ENCODE results near the gene CHRNG.

CHRNG gene

GRCh38 chr2:232586943-232587505 is 47.5 kb downstream of the CHRNG start:
- no peak for DNase-seq

GRCh38 chr2:232587512-232587911 is 48.0 kb downstream of the CHRNG start:
- no peak for DNase-seq

DNA sequence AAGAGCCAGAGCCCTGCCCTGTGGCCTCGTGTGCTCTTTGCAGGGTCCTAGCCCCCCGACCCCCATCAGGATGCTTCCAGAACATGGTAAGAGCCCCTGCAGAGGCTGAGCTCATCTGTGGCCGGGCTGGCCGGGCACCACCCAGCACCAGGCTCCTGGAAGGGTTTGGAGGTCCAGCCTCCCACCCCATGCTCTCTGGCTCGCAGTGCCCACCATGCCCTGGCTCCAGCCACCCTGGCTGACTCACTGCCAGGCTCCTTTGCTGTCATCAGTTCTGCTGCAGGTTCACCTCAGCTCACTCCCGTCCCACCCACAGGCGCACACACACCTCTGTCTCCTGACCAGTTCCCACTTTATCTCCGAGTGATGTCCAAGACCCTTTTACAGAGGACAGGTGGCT is 48.5 kb downstream of the CHRNG start:
- no peak for DNase-seq

DNA sequence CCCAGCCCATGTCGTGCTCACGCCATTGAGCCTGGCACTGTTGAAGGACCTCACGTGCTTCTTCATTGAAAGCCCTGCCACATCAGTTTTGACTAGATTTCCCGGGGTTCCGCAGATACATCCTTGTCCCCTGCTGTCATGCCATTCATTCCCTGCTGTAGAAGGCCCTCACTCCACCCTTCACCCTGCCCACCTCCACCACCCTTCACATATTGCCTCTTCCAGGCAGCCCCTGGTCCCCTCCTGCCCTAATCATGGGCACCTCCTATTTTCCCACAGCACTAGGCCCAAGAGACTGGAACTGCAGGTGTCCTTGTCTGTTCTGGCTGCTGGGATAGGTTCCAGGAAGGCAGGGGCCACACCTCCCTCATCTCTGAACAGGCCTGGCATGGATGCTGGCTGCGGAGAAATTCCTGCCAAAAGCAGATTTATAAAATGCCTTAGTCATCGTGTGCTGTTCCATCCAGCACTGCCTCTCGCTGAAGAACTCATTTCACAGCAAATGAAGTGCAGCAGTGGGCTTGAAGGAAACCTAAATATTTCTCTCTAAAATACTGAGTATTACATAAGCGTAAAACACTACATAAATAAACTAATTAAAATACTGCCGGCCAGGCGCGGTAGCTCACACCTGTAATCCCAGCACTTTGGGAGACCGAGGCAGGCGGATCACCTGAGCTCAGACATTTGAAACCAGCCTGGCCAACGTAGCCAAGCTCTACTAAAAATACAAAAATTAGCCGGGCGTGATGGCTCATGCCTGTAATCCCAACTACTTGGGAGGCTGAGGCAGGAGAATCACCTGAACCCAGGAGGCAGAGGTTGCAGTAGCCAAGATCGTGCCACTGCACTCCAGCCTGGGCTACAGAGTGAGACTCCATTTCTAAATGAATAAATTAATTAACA is 49.4 kb downstream of the CHRNG start:
- no peak for DNase-seq

DNA sequence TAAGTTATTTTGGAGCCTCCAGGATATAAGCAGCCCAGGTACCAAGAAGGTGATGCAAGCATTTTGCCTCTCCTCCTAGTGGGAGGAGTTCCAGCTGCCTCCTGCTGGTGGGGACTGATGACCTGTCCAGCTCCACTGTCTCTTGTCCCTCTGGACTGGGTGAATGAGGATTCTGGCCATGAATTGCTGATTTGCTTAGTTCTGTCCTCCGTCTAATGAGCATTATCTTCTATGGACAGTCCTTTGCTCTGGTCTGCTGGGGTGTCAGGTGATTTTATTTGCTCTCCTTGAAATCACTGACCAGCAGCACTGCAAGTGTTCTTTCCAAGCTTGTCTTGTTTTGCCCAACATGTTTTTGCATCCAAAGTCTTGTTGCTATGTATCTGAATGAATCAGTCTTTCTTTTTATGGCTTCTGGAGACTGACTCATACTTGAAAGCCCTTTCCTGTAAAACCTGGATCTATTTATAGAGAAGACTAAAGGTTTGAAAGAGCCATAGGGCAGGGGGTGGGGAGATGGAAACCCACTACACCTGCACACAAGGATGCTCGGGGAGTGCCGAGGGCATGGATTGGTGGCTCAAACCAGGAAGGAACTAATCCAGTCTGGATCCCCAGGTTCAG is 53.4 kb downstream of the CHRNG start:
- DNase-seq = no peak

- no peak for DNase-seq
Observed at GRCh38 chr2:232593982-232594381, 54.5 kb downstream of the CHRNG start.
